ENCODE measurements around the gene SNX18. TPM values are rescaled to one million over a fixed set of nuclear protein-coding genes. Genes with fewer than 3 reads are reported as not detected.

SNX18 gene
- total and polyA plus RNA-seq, 10 donors, result 4.8 to 82.5 (median 68.1) TPM

DNA sequence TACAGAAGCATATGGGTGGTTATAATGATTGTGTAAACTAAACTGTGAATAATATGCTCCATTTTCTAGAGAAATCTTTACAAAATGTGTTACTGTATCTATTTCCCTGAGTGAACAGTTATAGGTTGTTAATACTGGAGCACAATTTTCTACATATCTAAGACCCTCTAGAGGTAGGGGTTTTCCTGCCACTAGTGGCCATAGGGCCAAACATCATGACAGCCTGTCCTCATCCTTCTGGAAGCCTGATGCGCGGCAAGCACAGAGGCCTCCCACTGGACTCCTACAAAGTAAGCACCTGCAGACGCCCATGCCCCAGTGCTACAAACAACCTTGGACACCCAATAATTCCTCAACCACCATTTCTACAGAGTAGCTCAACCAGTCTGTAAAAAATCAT lies 1.9 kb upstream of the SNX18 start:
- no peak for TF ChIP-seq POLR2A (IDR thresholded peaks at IDR 0.05)
- TF ChIP-seq CTCF (IDR thresholded peaks at IDR 0.05 in 8 of 11, conservative IDR thresholded peaks at IDR 0.05 in 3 of 11), result no peak
- no peak for TF ChIP-seq POLR2AphosphoS5 (IDR thresholded peaks at IDR 0.05)
- H3K9me3 ChIP-seq, result no peaks in the 10 kb centered on the region
- peaks cover 0 to 7% (median 0%) of the 10 kb centered on the region in 6 donors for H3K36me3 ChIP-seq
- no peak for DNase-seq
- peaks cover 22 to 38% (median 27%) of the 10 kb centered on the region in 6 donors for H3K4me1 ChIP-seq
- WGBS, 5 donors, result 87 to 96% (median 93%) methylated on average over 3 of the region's 3 CpGs
- no peak overlapping the region for H3K4me3 ChIP-seq
- no peaks in the 10 kb centered on the region for H3K27me3 ChIP-seq (replicated peaks in 1 of 7)
- H3K27ac ChIP-seq, result no peak overlapping the region
- intact Hi-C loops (cut with DNase I; ENCODE audit: low total_unique reads), result loop anchor here (5.0 kb wide), 1 partner anchor 327 kb away; no protein-coding TSS in a partner anchor

DNA sequence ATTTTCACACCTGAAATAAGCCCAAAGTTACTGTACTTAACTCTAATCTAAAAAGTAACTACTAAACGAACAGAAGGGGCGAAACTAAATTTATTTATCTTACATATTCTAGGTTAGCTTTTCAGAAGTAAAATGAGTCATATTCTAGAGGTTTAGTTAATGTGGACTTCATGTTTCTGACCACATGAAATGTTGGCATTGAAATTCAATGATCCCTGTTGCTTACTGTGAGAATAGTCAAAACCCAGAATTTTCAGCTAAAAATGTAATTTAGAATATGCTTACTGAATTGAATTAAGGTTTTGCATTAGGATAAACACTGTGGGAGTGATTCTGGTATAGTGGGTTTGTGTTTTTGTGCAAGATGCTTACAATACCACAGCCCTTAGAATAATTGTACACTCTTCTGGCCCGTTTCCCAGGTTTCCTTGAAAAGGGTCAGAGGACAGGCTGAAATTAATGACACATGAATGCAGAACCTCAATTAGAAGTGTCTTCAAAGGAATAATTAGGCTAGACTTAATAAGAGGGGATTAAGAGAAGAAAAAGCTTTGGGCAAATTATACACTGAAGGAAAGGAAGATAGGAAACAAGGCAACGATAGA lies 1.4 kb upstream of the SNX18 start:
- no peaks in the 10 kb centered on the region for H3K9me3 ChIP-seq
- intact Hi-C loops (cut with DNase I; ENCODE audit: low total_unique reads), result loop anchor here (5.0 kb wide), 1 partner anchor 326 kb away; no protein-coding TSS in a partner anchor
- H3K27me3 ChIP-seq (replicated peaks in 1 of 7), result no peaks in the 10 kb centered on the region
- DNase-seq, result no peak
- WGBS, 5 donors, result 54 to 78% (median 69%) methylated on average over 4 of the region's 4 CpGs
- H3K4me1 ChIP-seq, result peaks cover 27 to 43% (median 32%) of the 10 kb centered on the region in 6 donors
- no peak for TF ChIP-seq CTCF (IDR thresholded peaks at IDR 0.05 in 8 of 11, conservative IDR thresholded peaks at IDR 0.05 in 3 of 11)
- no peak for TF ChIP-seq POLR2AphosphoS5 (IDR thresholded peaks at IDR 0.05)
- no peak for TF ChIP-seq POLR2A (IDR thresholded peaks at IDR 0.05)
- H3K27ac ChIP-seq, result no peak overlapping the region
- peaks cover 0 to 7% (median 0%) of the 10 kb centered on the region in 6 donors for H3K36me3 ChIP-seq
- no peak overlapping the region for H3K4me3 ChIP-seq

DNA sequence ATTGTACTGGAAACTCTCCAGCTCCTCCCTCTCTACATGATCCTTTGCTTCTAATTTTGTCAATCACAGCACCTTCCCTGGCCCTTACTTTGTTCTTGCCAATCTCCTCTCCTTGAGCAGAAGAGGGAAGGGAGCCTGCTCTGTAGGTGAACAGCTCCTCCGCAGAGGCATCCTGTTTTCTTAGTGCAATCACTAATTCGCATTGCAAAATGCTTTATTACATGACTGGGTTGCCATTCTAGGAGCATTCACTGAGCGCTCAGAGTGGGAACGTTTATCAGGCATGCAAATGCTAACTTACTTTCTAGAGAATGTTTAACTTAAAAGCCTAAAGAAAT lies 416 bp upstream of the SNX18 start:
- Histone ChIP-seq H3K27ac (peak overlapping the region in 5 of 8 donors; percentile 95 to 99 (median 97)), H3K4me3 (peak overlapping the region in 5 of 8 donors; percentile 89 to 97 (median 90)), H3K9me3 (no peaks in the 10 kb centered on the region), H3K36me3 (peaks cover 0 to 7% (median 0%) of the 10 kb centered on the region in 6 donors), H3K27me3 (replicated peaks in 1 of 7) (no peaks in the 10 kb centered on the region), H3K4me1 (peaks cover 31 to 53% (median 42%) of the 10 kb centered on the region in 6 donors)
- intact Hi-C loops (cut with DNase I; ENCODE audit: low total_unique reads), result loop anchor here (5.0 kb wide), 1 partner anchor 325 kb away; no protein-coding TSS in a partner anchor
- WGBS, 5 donors, result 3 to 11% (median 9%) methylated on average over 4 of the region's 4 CpGs
- DNase-seq, result no peak
- no peak for TF ChIP-seq POLR2AphosphoS5 (IDR thresholded peaks at IDR 0.05)
- no peak for TF ChIP-seq POLR2A (IDR thresholded peaks at IDR 0.05)
- TF ChIP-seq CTCF (IDR thresholded peaks at IDR 0.05 in 8 of 11, conservative IDR thresholded peaks at IDR 0.05 in 3 of 11), result no peak

- H3K36me3 ChIP-seq, result peaks cover 0 to 7% (median 0%) of the 10 kb centered on the region in 6 donors
- no peaks in the 10 kb centered on the region for H3K9me3 ChIP-seq
- H3K4me1 ChIP-seq, result peaks cover 31 to 64% (median 53%) of the 10 kb centered on the region in 6 donors
- TF ChIP-seq POLR2A (IDR thresholded peaks at IDR 0.05) (no peak), CTCF (IDR thresholded peaks at IDR 0.05 in 8 of 11, conservative IDR thresholded peaks at IDR 0.05 in 3 of 11) (peak in 1 of 11 experiments; percentile 8), POLR2AphosphoS5 (IDR thresholded peaks at IDR 0.05) (peak in 2 of 3 donors; percentile 13 to 57)
- 14 to 24% (median 17%) methylated on average over 39 to 79 of the region's 79 CpGs for WGBS, 5 donors
- H3K4me3 ChIP-seq, result peak overlapping the region; percentile 70 to 97 (median 90)
- no peaks in the 10 kb centered on the region for H3K27me3 ChIP-seq (replicated peaks in 1 of 7)
- peak; percentile 95 for DNase-seq
- peak overlapping the region; percentile 84 to 99 (median 96) for H3K27ac ChIP-seq
- intact Hi-C loops (cut with DNase I; ENCODE audit: low total_unique reads), result loop anchor here (5.0 kb wide), 1 partner anchor 324 kb away; no protein-coding TSS in a partner anchor
Observed at GRCh38 chr5:54518146-54518817, 723 bp downstream of the SNX18 start.

Measured in spleen (tissue), 11 donors.